Measurements from ENCODE around the gene LIMS1. TPM values are rescaled to one million over a fixed set of nuclear protein-coding genes. Genes with fewer than 3 reads are reported as not detected.
"Not testable (repeated sequence)": the region's sequence is repeated elsewhere in the genome, so short reads cannot be mapped to it uniquely, and the experiment has no call there.

The LIMS1 gene
- total and polyA plus RNA-seq, 2 donors (not counting 3 experiments of a cell fraction or from before 2014, with no cell fraction given), result 153 to 229 TPM

DNA sequence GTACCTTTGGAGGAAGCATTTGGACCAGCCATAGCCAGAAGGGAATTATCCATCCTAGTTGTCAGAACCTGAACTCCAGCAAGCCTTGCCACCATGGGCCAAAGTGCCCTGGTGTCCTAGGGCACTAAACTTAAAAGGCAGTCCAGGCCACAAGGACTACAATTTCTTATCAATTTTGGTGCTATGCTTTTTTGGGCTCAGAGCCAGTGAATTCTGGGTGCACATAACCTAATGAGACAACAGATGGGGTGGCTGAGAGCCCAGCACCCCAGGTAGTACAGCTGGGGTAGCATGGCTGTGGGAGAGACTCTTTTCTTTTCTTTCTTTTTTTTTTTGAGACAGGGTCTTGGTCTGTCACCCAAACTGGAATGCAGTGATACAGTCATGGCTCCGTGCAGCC, 170.6 kb downstream of the LIMS1 start:
- CTCF ChIA-PET, result no interaction called here
- intact Hi-C loops (cut with micrococcal nuclease) (no loop called here), dilution Hi-C loops (cut with MboI; ENCODE audit: extremely low pct_ligation_motif_present, low sequenced_read_pairs) (no loop called here)
- Histone ChIP-seq H2AFZ (ENCODE audit: low read depth, low read length) (no peak overlapping the region), H3K4me1 (ENCODE audit: control insufficient read depth, extremely low read depth, insufficient read depth, low read length) (no peaks in the 10 kb centered on the region), H3K9me1 (replicated peaks; ENCODE audit: control insufficient read depth, extremely low read depth, insufficient read depth, low read length) (no peaks in the 10 kb centered on the region), H4K20me1 (replicated peaks; ENCODE audit: control insufficient read depth, extremely low read depth, insufficient read depth, low read length) (no peaks in the 10 kb centered on the region), H3K9ac (replicated peaks; ENCODE audit: extremely low read depth, insufficient read depth, low read length) (no peak overlapping the region), H3K27me3 (ENCODE audit: control insufficient read depth in 2 of 2, insufficient read depth in 2 of 2, low read length in 2 of 2) (peaks cover 0 to 2% of the 10 kb centered on the region in 2 experiments), H3K9me3 (replicated peaks; ENCODE audit: control insufficient read depth, insufficient read depth, low read length) (no peaks in the 10 kb centered on the region), H3K79me2 (ENCODE audit: control insufficient read depth, insufficient read depth, low read length) (no peaks in the 10 kb centered on the region), H3K36me3 (ENCODE audit: control insufficient read depth in 2 of 2, extremely low read depth in 1 of 2, insufficient read depth in 2 of 2, low read length in 2 of 2) (no peaks in the 10 kb centered on the region), H3K4me3 (replicated peaks in 1 of 3; ENCODE audit: insufficient read depth in 1 of 3, low read depth in 1 of 3, low read length in 3 of 3) (no peak overlapping the region), H3K4me2 (ENCODE audit: insufficient read depth, low read length) (no peak overlapping the region), H3K27ac (ENCODE audit: insufficient read depth, low read depth, low read length) (no peak overlapping the region)
- no TSS peak for BruUV-seq (replicated peaks)
- POLR2A ChIA-PET, result no interaction called here
- no peak for TF ChIP-seq POLR2A (IDR thresholded peaks at IDR 0.05; ENCODE audit: low read depth, low read length)
- FAIRE-seq (no peak), DNase-seq (ENCODE audit: low read depth, low spot score) (no peak)

DNA sequence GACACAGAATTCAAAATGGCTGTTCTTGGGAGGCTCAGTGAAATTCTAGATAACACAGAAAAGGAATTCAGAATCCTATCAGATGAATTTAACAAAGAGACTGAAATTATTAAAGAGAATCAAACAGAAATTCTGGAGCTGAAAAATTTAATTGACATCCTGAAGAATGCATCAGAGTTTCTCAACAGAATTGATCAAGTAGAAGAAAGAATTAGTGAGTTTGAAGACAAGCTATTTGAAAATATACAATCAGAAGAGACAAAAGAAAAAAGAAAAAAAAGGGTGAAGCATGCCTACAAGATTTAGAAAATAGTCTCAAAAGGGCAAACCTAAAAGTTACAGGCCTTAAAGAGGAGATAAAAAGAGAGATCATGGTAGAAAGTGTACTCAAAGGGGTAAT, 173.0 kb downstream of the LIMS1 start:
- CTCF ChIA-PET, result no interaction called here
- H3K9me1 ChIP-seq (replicated peaks; ENCODE audit: control insufficient read depth, extremely low read depth, insufficient read depth, low read length), result no peaks in the 10 kb centered on the region
- POLR2A ChIA-PET, result interaction anchor here (0.7 kb wide), 1 partner anchor 627 kb away, joined by 4 read pairs; no protein-coding TSS in a partner anchor
- dilution Hi-C loops (cut with MboI; ENCODE audit: extremely low pct_ligation_motif_present, low sequenced_read_pairs), result no loop called here
- intact Hi-C loops (cut with micrococcal nuclease), result no loop called here
- no peak for TF ChIP-seq MYC (IDR thresholded peaks at IDR 0.05; ENCODE audit: low read depth, low read length)
- TF ChIP-seq, protein P1, sequence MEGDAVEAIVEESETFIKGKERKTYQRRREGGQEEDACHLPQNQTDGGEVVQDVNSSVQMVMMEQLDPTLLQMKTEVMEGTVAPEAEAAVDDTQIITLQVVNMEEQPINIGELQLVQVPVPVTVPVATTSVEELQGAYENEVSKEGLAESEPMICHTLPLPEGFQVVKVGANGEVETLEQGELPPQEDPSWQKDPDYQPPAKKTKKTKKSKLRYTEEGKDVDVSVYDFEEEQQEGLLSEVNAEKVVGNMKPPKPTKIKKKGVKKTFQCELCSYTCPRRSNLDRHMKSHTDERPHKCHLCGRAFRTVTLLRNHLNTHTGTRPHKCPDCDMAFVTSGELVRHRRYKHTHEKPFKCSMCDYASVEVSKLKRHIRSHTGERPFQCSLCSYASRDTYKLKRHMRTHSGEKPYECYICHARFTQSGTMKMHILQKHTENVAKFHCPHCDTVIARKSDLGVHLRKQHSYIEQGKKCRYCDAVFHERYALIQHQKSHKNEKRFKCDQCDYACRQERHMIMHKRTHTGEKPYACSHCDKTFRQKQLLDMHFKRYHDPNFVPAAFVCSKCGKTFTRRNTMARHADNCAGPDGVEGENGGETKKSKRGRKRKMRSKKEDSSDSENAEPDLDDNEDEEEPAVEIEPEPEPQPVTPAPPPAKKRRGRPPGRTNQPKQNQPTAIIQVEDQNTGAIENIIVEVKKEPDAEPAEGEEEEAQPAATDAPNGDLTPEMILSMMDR (IDR thresholded peaks at IDR 0.05; ENCODE audit: extremely low read depth in 1 of 2, insufficient read depth in 1 of 2, low read depth in 1 of 2, low read length in 2 of 2), result no peak
- no peak overlapping the region for H3K4me3 ChIP-seq (replicated peaks in 1 of 3; ENCODE audit: insufficient read depth in 1 of 3, low read depth in 1 of 3, low read length in 3 of 3)
- no peak overlapping the region for H3K9ac ChIP-seq (replicated peaks; ENCODE audit: extremely low read depth, insufficient read depth, low read length)
- H3K4me1 ChIP-seq (ENCODE audit: control insufficient read depth, extremely low read depth, insufficient read depth, low read length), result no peaks in the 10 kb centered on the region
- no peak overlapping the region for H3K27ac ChIP-seq (ENCODE audit: insufficient read depth, low read depth, low read length)
- H3K36me3 ChIP-seq (ENCODE audit: control insufficient read depth in 2 of 2, extremely low read depth in 1 of 2, insufficient read depth in 2 of 2, low read length in 2 of 2), result no peaks in the 10 kb centered on the region
- H4K20me1 ChIP-seq (replicated peaks; ENCODE audit: control insufficient read depth, extremely low read depth, insufficient read depth, low read length), result no peaks in the 10 kb centered on the region
- no peaks in the 10 kb centered on the region for H3K79me2 ChIP-seq (ENCODE audit: control insufficient read depth, insufficient read depth, low read length)
- no peak overlapping the region for H3K4me2 ChIP-seq (ENCODE audit: insufficient read depth, low read length)
- H2AFZ ChIP-seq (ENCODE audit: low read depth, low read length), result no peak overlapping the region
- FAIRE-seq (no peak), DNase-seq (ENCODE audit: low read depth, low spot score) (no peak)
- BruUV-seq (replicated peaks), result no TSS peak
- H3K27me3 ChIP-seq (ENCODE audit: control insufficient read depth in 2 of 2, insufficient read depth in 2 of 2, low read length in 2 of 2), result peaks cover 0 to 3% of the 10 kb centered on the region in 2 experiments
- H3K9me3 ChIP-seq (replicated peaks; ENCODE audit: control insufficient read depth, insufficient read depth, low read length), result no peaks in the 10 kb centered on the region

DNA sequence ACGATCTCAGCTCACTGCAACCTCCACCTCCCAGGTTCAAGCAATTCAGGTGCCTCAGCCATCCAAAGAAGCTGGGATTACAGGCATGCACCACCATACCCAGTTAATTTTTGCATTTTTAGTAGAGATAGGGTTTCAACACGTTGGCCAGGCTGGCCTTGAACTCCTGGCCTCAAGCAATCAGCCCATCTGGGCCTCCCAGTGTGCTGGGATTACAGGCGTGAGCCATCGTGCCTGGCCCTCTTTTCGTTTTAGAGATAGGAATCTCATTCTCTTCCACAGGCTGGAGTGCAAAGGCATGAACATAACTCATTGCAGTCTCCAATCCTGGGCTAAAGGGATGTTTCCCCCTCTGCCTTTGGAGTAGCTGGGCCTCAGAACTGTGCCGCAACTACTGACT, 182.7 kb downstream of the LIMS1 start:
- H3K4me3 ChIP-seq (replicated peaks in 1 of 3; ENCODE audit: insufficient read depth in 1 of 3, low read depth in 1 of 3, low read length in 3 of 3); BruUV-seq (replicated peaks); H3K4me1 ChIP-seq (ENCODE audit: control insufficient read depth, extremely low read depth, insufficient read depth, low read length); H3K27ac ChIP-seq (ENCODE audit: insufficient read depth, low read depth, low read length); H3K9me1 ChIP-seq (replicated peaks; ENCODE audit: control insufficient read depth, extremely low read depth, insufficient read depth, low read length); H3K4me2 ChIP-seq (ENCODE audit: insufficient read depth, low read length); DNase-seq (ENCODE audit: low read depth, low spot score); FAIRE-seq; POLR2A ChIA-PET; H3K36me3 ChIP-seq (ENCODE audit: control insufficient read depth in 2 of 2, extremely low read depth in 1 of 2, insufficient read depth in 2 of 2, low read length in 2 of 2); H3K9ac ChIP-seq (replicated peaks; ENCODE audit: extremely low read depth, insufficient read depth, low read length); H3K9me3 ChIP-seq (replicated peaks; ENCODE audit: control insufficient read depth, insufficient read depth, low read length); H4K20me1 ChIP-seq (replicated peaks; ENCODE audit: control insufficient read depth, extremely low read depth, insufficient read depth, low read length); dilution Hi-C loops (cut with MboI; ENCODE audit: extremely low pct_ligation_motif_present, low sequenced_read_pairs); intact Hi-C loops (cut with micrococcal nuclease); H3K27me3 ChIP-seq (ENCODE audit: control insufficient read depth in 2 of 2, insufficient read depth in 2 of 2, low read length in 2 of 2); H2AFZ ChIP-seq (ENCODE audit: low read depth, low read length): not testable (repeated sequence)
- CTCF ChIA-PET, result interaction anchor here (0.6 kb wide), 1 partner anchor 120 kb away, joined by 4 read pairs; no protein-coding TSS in a partner anchor
- H3K79me2 ChIP-seq (ENCODE audit: control insufficient read depth, insufficient read depth, low read length), result peaks cover 23% of the 10 kb centered on the region

All from endothelial cell of umbilical vein (primary cell).